ENCODE data around the gene HOXB7. TPM values are rescaled to one million over a fixed set of nuclear protein-coding genes. Genes with fewer than 3 reads are reported as not detected.

HOXB7 gene
- total RNA-seq, 1 donor from 2014 or later, result not detected

GRCh38 chr17:48571024-48571818 is 39.6 kb downstream of the HOXB7 start:
- DNase-seq (ENCODE audit: low spot score in 2 of 2) (no peak), FAIRE-seq (no peak)

DNA sequence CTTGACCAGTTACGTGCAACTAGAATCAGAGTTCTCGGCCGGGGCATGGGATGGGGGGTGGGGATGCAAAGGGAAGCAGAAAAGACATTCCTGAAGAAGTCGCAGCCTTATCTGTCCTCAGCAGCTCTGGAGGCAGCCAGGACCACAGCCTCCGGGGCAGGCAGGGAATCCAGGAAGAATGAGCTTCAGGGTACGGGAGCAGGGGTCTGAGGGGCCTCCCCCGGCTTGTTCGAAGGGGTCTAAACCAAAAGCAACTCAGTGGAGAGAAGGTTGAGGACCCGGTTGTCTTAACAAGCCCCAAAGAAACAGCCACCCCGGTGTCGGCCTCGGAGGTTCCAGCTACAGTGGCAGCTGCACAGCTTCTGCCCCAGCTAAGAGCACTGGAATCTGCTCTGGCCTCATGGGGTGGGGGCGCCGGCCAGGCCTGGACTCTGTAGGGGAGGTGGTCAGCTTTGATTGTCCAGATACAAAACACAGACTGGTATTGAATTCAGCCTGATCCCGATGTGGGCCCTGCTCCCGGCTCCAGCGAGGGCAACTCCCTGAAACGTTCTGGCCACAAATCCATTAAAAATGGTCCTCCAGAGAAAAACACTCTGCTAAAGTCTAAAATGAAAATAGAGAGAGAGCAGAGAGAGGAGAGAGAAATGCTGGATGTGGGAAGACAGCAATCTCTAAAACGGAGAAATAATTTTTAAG is 40.3 kb downstream of the HOXB7 start:
- DNase-seq (ENCODE audit: low spot score in 2 of 2), result no peak

DNA sequence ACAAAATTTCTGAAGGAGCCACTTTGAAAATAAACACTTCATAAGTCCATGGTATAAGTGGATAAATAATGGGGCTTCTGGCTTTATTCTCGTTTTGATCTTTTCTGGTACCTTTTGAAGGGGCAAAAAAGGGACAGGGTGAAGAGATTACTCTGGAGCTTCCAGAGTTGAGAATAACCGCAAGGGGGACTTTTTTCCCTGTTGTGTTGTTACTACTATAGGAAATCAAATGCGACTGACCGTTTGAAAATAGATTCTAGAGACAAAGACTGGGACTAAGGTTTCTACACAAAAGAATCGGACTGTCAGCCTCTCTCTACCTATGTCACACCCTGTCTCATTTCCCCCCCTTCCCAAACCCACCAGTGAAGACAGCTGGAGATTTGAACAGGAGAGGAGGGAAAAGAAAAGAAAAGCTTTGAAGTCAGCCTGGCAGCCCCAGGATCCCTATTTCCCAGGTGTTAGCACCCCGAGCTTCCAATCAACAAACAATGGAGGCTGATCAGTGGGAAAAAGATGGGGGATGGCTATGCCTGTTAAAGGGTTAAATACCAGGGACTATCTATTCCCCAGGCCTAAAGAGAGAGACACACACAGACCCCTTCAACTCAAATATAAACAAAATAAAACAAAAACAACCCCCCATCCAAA is 41.0 kb downstream of the HOXB7 start:
- DNase-seq (ENCODE audit: low spot score in 2 of 2) (no peak), FAIRE-seq (no peak)

More for the DNA sequence above, 40.3 kb downstream of the HOXB7 start:
- FAIRE-seq, result no peak

DNA sequence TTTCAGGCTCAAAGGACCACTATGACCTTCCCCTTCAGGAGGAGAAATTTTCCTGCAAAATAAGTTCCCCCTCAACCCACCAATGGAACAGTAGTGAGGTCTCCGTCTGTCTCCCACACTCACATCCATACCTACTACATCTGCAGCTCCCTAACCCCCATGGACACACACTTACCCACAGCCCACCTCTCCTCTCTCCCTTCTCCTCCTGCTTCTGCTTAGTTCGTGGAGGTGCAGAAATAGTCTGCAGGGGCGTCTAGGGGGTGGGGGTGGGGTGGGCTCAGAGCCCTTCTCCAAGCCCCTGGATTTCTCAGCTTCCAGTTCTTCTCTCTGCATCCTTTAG is 41.6 kb downstream of the HOXB7 start:
- no peak for DNase-seq (ENCODE audit: low spot score in 2 of 2)
- no peak for FAIRE-seq

DNA sequence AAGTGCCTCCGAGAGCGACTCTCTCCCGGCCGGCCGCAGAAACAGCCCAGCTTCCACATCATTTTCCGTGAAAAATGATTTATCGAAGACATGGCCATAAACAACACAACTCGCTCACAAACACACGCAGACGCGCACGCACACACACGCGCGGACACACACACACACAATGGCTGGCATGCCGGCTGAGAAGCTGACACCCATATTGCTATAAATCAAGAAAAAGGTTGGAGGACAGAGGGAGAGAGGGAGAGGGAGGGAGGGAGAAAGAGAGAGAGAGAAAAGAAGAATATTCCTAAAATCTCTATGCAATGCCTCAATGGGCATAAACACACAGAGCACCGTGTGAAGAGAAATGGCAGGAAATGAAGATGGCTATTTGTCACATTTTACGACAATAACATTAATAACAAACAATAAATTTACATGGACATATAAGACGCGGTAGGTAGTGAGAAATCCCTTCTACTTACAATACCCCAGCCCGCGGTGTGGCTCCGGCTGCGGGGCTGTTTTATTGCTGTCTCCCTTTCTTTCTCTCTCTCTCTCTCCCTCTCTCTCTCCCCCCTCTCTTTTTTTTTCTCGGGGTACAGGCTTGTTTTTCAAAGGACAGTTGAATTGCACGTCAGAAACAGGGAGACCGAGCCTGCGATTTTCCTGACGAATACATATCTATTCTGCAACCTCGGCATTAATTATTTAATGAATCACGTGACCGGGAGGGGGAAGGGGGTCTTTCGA is 42.1 kb downstream of the HOXB7 start:
- DNase-seq (ENCODE audit: low spot score in 2 of 2) (no peak), FAIRE-seq (no peak)

GRCh38 chr17:48567646-48568354 is 43.0 kb downstream of the HOXB7 start:
- FAIRE-seq, result no peak

DNA sequence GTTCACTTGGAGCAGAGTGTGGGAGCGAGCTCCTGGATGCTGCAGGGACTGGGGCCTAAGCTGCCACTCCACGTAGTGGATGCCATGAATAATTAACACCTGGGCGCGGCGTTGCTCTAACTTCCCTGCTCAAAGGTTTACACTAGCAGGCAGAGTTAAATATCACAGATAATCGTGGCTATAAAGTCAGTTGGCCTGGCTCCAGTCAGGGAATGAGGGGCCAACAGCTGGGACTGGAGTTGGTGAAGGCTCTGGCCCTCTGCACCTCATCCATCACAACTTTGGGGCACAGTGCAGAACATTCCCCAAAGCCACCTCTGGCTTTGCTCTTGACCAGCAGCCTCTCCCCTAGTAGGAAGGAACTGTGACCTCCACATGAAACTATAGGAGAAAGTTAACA is 43.6 kb downstream of the HOXB7 start:
- no peak for FAIRE-seq
- DNase-seq (ENCODE audit: low spot score in 2 of 2), result no peak

More at GRCh38 chr17:48567646-48568354, 43.0 kb downstream of the HOXB7 start:
- DNase-seq (ENCODE audit: low spot score in 2 of 2), result no peak

DNA sequence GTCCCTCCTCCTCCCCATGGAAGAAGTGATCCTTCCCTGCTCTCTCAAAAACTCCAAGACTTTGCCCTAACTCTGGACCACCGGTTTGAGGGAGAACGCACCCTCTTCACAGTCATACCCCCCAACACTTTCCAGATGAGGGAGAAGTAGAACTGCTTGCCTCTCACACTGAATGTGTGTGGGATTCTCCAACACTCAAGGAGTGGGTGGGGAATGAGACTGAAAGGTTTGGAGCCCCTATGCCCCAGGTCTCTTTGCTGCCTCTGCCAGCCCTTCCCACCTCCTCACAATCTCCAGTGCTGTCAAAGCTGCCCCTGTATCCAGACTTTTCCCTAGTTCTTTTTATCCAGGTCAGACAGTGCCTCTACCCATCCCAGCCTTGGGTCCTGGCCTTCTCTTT is 44.1 kb downstream of the HOXB7 start:
- FAIRE-seq (no peak), DNase-seq (ENCODE audit: low spot score in 2 of 2) (no peak)

DNA sequence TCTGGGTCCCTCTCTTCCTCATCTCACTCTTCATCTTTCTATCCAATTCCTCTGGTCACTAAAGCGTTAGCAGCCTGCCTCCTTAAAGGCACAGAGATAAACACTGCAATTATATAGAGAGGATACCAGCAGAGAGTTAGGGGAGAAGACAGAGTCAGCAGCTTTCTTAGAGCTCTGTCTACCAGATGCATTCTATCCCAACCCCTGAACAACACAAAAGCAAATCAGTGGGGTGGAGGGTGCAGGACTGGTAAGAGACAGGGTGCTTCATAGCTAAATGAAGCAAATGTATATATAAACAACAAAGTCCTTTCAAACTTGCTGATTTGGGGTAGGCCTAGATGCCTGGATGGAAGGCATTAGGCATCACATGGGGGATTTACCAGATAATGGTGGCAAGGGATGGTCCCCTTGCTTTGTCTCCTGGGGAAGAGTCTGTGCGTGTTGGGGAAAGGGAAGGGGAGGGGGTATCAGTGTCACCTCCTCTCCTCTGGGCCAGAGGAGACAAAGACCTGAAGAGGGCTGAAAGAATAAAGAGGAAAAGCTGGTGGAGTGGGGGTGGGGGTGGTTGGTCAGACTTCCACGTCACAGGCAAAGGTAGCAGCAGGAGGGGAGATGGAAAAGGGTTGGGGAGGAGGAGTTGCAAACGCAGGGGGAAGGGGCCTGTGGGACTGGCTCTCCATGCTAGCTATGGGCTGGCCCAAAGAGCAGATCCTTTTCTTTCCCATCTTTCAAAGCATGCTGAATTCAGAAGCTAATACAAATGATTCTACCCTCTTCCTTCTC is 44.7 kb downstream of the HOXB7 start:
- DNase-seq (ENCODE audit: low spot score in 2 of 2), result no peak
- FAIRE-seq, result no peak

GRCh38 chr17:48565022-48565554 is 45.7 kb downstream of the HOXB7 start:
- no peak for FAIRE-seq

DNA sequence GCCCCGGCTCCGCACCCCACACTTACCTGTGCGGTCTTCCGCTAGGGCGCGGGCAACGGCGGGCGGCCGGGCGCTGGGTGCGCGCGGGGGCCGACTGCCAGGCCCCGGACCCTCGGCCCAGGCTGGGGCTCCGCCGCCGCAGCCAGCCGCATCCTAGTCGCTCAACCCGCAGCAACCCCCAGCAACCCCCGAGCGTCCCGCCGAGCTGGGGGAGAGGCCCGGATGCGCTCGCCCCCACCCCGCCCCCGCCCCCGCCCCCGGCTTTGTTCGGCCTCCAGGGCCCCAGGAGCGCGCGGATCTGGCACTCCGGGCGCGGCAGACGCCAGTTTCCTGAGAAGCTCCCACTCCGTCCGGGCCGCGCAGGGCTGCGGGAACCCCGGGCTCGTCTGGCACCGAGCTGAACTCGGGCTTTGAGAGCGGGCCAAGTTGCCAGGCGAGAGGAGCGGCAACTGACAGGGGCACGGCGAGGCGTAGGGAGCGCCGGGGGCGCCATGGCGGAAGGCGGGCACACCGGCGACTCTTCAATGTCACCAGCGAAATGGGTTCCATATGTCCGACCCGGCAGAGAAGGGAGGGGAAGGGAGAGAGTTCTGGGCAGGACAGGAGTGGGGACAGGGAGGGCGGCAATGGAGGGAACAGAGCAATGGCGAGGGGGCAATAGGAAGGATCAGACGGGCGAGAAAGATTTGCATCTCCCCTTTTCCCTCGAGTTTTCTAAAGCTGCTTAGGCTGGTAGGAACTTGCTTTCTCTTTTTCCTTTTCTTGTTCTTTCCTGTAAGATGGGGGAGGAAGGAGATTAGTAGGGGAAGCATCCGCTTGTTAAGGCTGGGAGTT is 46.4 kb downstream of the HOXB7 start:
- DNase-seq (ENCODE audit: low spot score in 2 of 2) (no peak), FAIRE-seq (no peak)

More at GRCh38 chr17:48565022-48565554, 45.7 kb downstream of the HOXB7 start:
- DNase-seq (ENCODE audit: low spot score in 2 of 2), result no peak

- FAIRE-seq, result no peak
- DNase-seq (ENCODE audit: low spot score in 2 of 2), result no peak
These were observed 47.0 kb downstream of the HOXB7 start for GRCh38 chr17:48563867-48564187.

DNA sequence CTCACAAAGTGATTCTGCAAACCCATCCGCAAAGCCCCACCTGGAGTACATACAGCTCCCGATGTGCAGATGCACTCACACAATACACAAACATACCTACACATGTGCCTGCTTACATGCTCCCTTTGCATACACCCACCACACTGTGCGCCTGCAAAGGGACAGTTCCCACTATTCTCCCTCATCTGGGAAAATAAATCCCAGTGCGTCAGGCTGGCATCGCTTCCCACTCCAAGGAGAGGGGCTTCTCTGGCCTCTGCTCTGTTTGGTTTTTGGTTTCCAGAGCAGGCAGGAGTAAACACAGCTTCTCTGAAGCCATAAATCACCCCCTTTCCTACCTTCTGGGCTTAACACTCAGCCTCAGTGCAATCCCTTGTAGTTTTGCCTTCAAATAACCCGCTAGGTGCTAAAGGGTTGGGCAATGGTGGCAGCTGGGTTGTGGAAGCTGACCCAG is 47.4 kb downstream of the HOXB7 start:
- FAIRE-seq (no peak), DNase-seq (ENCODE audit: low spot score in 2 of 2) (no peak)

DNA sequence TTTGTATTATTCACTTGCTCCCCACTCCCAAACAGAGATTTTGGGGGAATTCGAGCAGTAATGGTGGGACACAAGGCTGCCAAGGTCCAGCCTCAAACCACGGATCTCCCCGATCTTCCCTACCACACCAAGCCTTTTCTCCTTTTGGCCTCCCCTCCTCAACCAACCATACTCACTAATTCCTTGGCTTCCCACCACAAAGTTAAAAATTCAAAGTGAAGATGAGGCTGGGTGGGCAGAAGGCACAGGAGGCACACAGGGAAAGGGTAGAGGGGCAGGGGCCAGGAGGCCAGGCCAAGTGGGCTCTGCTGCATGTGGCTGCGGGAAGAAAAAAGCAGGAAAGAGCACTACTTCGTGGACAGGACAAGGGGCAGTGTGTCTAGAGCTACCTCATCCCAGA is 47.9 kb downstream of the HOXB7 start:
- DNase-seq (ENCODE audit: low spot score in 2 of 2) (no peak), FAIRE-seq (no peak)

DNA sequence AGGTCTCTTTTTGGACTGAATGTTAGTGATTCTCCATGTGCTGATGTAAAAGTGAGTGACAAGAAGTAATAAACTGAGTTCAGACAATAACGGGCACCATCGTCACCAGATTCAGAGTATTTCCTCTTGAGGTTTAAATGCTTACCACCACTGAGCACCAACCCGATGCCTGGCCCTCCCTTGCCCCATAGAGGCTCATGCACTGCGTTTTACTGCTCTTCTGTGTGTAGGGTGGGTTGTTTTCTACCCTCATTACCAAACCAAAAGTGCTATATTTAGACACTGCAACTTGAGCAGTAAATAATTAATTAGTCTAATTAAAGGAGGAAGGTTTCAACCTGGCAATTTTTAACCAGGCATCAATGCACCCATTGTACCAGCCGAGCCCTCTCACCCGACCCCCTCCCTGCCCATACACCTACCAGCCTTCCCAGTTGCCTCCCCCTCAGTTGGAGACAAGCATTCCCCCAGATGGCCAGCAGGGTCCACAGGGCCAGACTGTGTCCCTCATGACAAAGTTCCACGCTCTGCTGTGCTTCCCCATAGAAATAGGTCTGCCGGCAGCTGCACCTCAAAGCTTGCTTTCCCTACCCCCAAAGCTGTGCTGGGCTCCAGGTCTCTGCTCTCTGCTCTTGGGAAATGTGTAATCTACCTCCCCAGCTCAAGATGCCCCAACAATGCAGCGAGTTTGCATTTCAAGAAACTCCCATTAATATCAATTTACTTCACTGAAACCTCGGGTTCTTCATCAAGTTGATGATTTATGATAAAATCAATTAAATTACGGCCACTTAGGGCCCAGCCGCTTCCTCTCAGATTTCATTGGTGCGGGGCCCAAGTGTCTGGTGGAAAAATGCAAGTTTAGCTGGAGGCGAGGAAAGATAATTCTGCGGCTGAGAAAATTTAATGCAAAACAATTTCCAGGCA is 48.7 kb downstream of the HOXB7 start:
- FAIRE-seq, result no peak
- no peak for DNase-seq (ENCODE audit: low spot score in 2 of 2)

DNA sequence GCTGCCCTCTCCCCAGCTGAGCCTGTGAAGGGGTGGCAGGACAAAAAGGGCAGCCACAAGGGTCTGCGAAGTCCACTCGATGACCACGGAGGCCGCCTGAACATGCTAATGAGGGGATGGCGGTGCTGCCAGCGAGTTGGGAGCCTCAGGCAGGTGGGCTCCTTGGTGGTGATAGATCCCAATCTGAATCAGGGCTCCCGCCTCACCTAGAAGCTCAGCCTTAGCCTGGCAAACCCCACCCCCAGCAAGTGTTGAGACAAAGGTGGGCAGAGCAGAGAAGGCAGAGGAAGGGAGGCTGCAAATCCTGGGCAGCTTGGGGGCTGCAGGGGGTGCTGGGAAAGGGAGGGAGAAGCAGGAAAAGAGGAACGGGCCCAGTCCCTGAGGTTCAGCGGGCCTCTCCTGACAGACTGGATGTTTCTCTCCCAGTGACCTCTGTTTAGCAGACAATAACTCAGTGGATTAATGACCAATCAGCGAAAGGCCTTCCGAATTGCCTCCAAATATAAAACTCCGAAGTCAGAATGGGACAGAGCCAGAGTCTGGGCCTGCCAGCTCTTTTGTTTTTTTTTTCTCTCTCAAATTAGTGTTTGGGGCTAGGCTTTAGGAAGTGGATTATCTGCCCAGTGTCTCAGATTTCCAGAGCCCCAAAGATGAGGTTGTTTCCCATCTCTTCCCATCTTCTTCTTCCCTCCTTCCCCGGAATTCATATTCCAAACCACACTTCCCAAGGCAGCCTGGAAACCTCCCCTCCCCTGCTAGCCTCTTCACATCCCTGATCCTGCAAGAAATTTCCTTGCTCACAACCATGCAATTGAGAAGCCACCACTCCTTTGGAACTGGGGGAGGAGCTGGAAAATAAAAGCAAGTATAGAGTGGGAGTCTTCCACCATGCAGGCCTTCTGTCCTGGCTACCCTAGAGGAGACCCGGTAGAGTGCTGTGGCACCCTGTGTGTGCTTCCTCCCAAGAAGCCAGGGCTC is 50.7 kb downstream of the HOXB7 start:
- FAIRE-seq (no peak), DNase-seq (ENCODE audit: low spot score in 2 of 2) (no peak)
